ENCODE results near the gene BIN2.
A peak's percentile ranks its signal among the peaks of the same experiment; 100 is the strongest.

BIN2 gene

GRCh38 chr12:51323966-51324895 lies at the start of gene BIN2:
Gene BIN2 (minus strand): TSS chr12:51324174. CDS start chr12:51324102, 72 bp downstream.
- Histone ChIP-seq H3K27ac (ENCODE audit: low read depth, low read length) (peak within 1 kb of the TSS; percentile 63), H3K27me3 (ENCODE audit: control insufficient read depth in 1 of 2, insufficient read depth in 2 of 2, low read length in 2 of 2) (no peaks in the 10 kb centered on the region), H3K36me3 (ENCODE audit: control insufficient read depth in 1 of 2, insufficient read depth in 2 of 2, low read length in 2 of 2) (no peaks in the 10 kb centered on the region), H3K9me3 (ENCODE audit: control insufficient read depth in 1 of 2, low read length in 2 of 2) (no peaks in the 10 kb centered on the region), H3K9ac (ENCODE audit: low read depth in 1 of 2, low read length in 2 of 2) (peak within 1 kb of the TSS; percentile 31 to 58), H3K4me3 (ENCODE audit: low read depth in 1 of 2, low read length in 2 of 2) (peak within 1 kb of the TSS; percentile 60 to 66), H3K4me1 (ENCODE audit: control insufficient read depth in 1 of 2, insufficient read depth in 2 of 2, low read length in 2 of 2) (peaks cover 8 to 16% of the 10 kb centered on the region in 2 donors)

- Histone ChIP-seq H3K27me3 (ENCODE audit: control insufficient read depth in 1 of 2, insufficient read depth in 2 of 2, low read length in 2 of 2) (no peaks in the 10 kb centered on the region), H3K9ac (ENCODE audit: low read depth in 1 of 2, low read length in 2 of 2) (no peak overlapping the region), H3K4me1 (ENCODE audit: control insufficient read depth in 1 of 2, insufficient read depth in 2 of 2, low read length in 2 of 2) (peaks cover 22% of the 10 kb centered on the region in 2 donors), H3K36me3 (ENCODE audit: control insufficient read depth in 1 of 2, insufficient read depth in 2 of 2, low read length in 2 of 2) (peaks cover 8 to 28% of the 10 kb centered on the region in 2 donors), H3K4me3 (ENCODE audit: low read depth in 1 of 2, low read length in 2 of 2) (no peak overlapping the region), H3K27ac (ENCODE audit: low read depth, low read length) (no peak overlapping the region), H3K9me3 (ENCODE audit: control insufficient read depth in 1 of 2, low read length in 2 of 2) (no peaks in the 10 kb centered on the region)
Observed at GRCh38 chr12:51373187-51373586, 49.2 kb upstream of the BIN2 start.

GRCh38 chr12:51372021-51372420 lies 48.0 kb upstream of the BIN2 start:
- no peak overlapping the region for H3K27ac ChIP-seq (ENCODE audit: low read depth, low read length)
- H3K27me3 ChIP-seq (ENCODE audit: control insufficient read depth in 1 of 2, insufficient read depth in 2 of 2, low read length in 2 of 2): no peaks in the 10 kb centered on the region
- no peak overlapping the region for H3K9ac ChIP-seq (ENCODE audit: low read depth in 1 of 2, low read length in 2 of 2)

GRCh38 chr12:51371295-51371953 lies 47.5 kb upstream of the BIN2 start:
- peaks cover 8 to 17% of the 10 kb centered on the region in 2 donors for H3K36me3 ChIP-seq (ENCODE audit: control insufficient read depth in 1 of 2, insufficient read depth in 2 of 2, low read length in 2 of 2)
- no peaks in the 10 kb centered on the region for H3K27me3 ChIP-seq (ENCODE audit: control insufficient read depth in 1 of 2, insufficient read depth in 2 of 2, low read length in 2 of 2)
- H3K4me1 ChIP-seq (ENCODE audit: control insufficient read depth in 1 of 2, insufficient read depth in 2 of 2, low read length in 2 of 2): peaks cover 22% of the 10 kb centered on the region in 2 donors
- no peak overlapping the region for H3K4me3 ChIP-seq (ENCODE audit: low read depth in 1 of 2, low read length in 2 of 2)
- no peak overlapping the region for H3K27ac ChIP-seq (ENCODE audit: low read depth, low read length)
- H3K9ac ChIP-seq (ENCODE audit: low read depth in 1 of 2, low read length in 2 of 2): no peak overlapping the region
- H3K9me3 ChIP-seq (ENCODE audit: control insufficient read depth in 1 of 2, low read length in 2 of 2): no peaks in the 10 kb centered on the region

More at GRCh38 chr12:51372021-51372420, 48.0 kb upstream of the BIN2 start:
- H3K4me3 ChIP-seq (ENCODE audit: low read depth in 1 of 2, low read length in 2 of 2): no peak overlapping the region
- H3K36me3 ChIP-seq (ENCODE audit: control insufficient read depth in 1 of 2, insufficient read depth in 2 of 2, low read length in 2 of 2): peaks cover 8 to 23% of the 10 kb centered on the region in 2 donors
- no peaks in the 10 kb centered on the region for H3K9me3 ChIP-seq (ENCODE audit: control insufficient read depth in 1 of 2, low read length in 2 of 2)
- H3K4me1 ChIP-seq (ENCODE audit: control insufficient read depth in 1 of 2, insufficient read depth in 2 of 2, low read length in 2 of 2): peaks cover 22% of the 10 kb centered on the region in 2 donors

GRCh38 chr12:51370667-51371066 lies 46.7 kb upstream of the BIN2 start:
- Histone ChIP-seq H3K4me1 (ENCODE audit: control insufficient read depth in 1 of 2, insufficient read depth in 2 of 2, low read length in 2 of 2) (peaks cover 22% of the 10 kb centered on the region in 2 donors), H3K4me3 (ENCODE audit: low read depth in 1 of 2, low read length in 2 of 2) (no peak overlapping the region), H3K27me3 (ENCODE audit: control insufficient read depth in 1 of 2, insufficient read depth in 2 of 2, low read length in 2 of 2) (no peaks in the 10 kb centered on the region), H3K9ac (ENCODE audit: low read depth in 1 of 2, low read length in 2 of 2) (no peak overlapping the region), H3K36me3 (ENCODE audit: control insufficient read depth in 1 of 2, insufficient read depth in 2 of 2, low read length in 2 of 2) (peaks cover 8 to 17% of the 10 kb centered on the region in 2 donors), H3K9me3 (ENCODE audit: control insufficient read depth in 1 of 2, low read length in 2 of 2) (no peaks in the 10 kb centered on the region), H3K27ac (ENCODE audit: low read depth, low read length) (no peak overlapping the region)

GRCh38 chr12:51369581-51369980 lies 45.6 kb upstream of the BIN2 start:
- no peaks in the 10 kb centered on the region for H3K27me3 ChIP-seq (ENCODE audit: control insufficient read depth in 1 of 2, insufficient read depth in 2 of 2, low read length in 2 of 2)
- H3K27ac ChIP-seq (ENCODE audit: low read depth, low read length): no peak overlapping the region
- H3K4me1 ChIP-seq (ENCODE audit: control insufficient read depth in 1 of 2, insufficient read depth in 2 of 2, low read length in 2 of 2): peaks cover 22% of the 10 kb centered on the region in 2 donors
- H3K4me3 ChIP-seq (ENCODE audit: low read depth in 1 of 2, low read length in 2 of 2): peak overlapping the region in 1 of 2 donors; percentile 45
- H3K36me3 ChIP-seq (ENCODE audit: control insufficient read depth in 1 of 2, insufficient read depth in 2 of 2, low read length in 2 of 2): peaks cover 6 to 14% of the 10 kb centered on the region in 2 donors
- no peaks in the 10 kb centered on the region for H3K9me3 ChIP-seq (ENCODE audit: control insufficient read depth in 1 of 2, low read length in 2 of 2)
- H3K9ac ChIP-seq (ENCODE audit: low read depth in 1 of 2, low read length in 2 of 2): no peak overlapping the region

GRCh38 chr12:51368640-51369517 lies 44.9 kb upstream of the BIN2 start:
- Histone ChIP-seq H3K36me3 (ENCODE audit: control insufficient read depth in 1 of 2, insufficient read depth in 2 of 2, low read length in 2 of 2) (peaks cover 2 to 13% of the 10 kb centered on the region in 2 donors), H3K4me3 (ENCODE audit: low read depth in 1 of 2, low read length in 2 of 2) (peak overlapping the region; percentile 35 to 45), H3K9ac (ENCODE audit: low read depth in 1 of 2, low read length in 2 of 2) (peak overlapping the region in 1 of 2 donors; percentile 21), H3K4me1 (ENCODE audit: control insufficient read depth in 1 of 2, insufficient read depth in 2 of 2, low read length in 2 of 2) (peaks cover 28 to 29% of the 10 kb centered on the region in 2 donors), H3K27me3 (ENCODE audit: control insufficient read depth in 1 of 2, insufficient read depth in 2 of 2, low read length in 2 of 2) (no peaks in the 10 kb centered on the region), H3K9me3 (ENCODE audit: control insufficient read depth in 1 of 2, low read length in 2 of 2) (no peaks in the 10 kb centered on the region), H3K27ac (ENCODE audit: low read depth, low read length) (peak overlapping the region; percentile 11)

- no peak overlapping the region for H3K9ac ChIP-seq (ENCODE audit: low read depth in 1 of 2, low read length in 2 of 2)
- H3K9me3 ChIP-seq (ENCODE audit: control insufficient read depth in 1 of 2, low read length in 2 of 2): no peaks in the 10 kb centered on the region
- H3K27me3 ChIP-seq (ENCODE audit: control insufficient read depth in 1 of 2, insufficient read depth in 2 of 2, low read length in 2 of 2): no peaks in the 10 kb centered on the region
- peaks cover 0 to 21% of the 10 kb centered on the region in 2 donors for H3K36me3 ChIP-seq (ENCODE audit: control insufficient read depth in 1 of 2, insufficient read depth in 2 of 2, low read length in 2 of 2)
- H3K4me1 ChIP-seq (ENCODE audit: control insufficient read depth in 1 of 2, insufficient read depth in 2 of 2, low read length in 2 of 2): peaks cover 23 to 25% of the 10 kb centered on the region in 2 donors
- H3K4me3 ChIP-seq (ENCODE audit: low read depth in 1 of 2, low read length in 2 of 2): no peak overlapping the region
- H3K27ac ChIP-seq (ENCODE audit: low read depth, low read length): no peak overlapping the region
Observed at GRCh38 chr12:51365276-51365675, 41.3 kb upstream of the BIN2 start.

- no peak overlapping the region for H3K4me3 ChIP-seq (ENCODE audit: low read depth in 1 of 2, low read length in 2 of 2)
- H3K27ac ChIP-seq (ENCODE audit: low read depth, low read length): no peak overlapping the region
- no peaks in the 10 kb centered on the region for H3K27me3 ChIP-seq (ENCODE audit: control insufficient read depth in 1 of 2, insufficient read depth in 2 of 2, low read length in 2 of 2)
- H3K9me3 ChIP-seq (ENCODE audit: control insufficient read depth in 1 of 2, low read length in 2 of 2): no peaks in the 10 kb centered on the region
- no peak overlapping the region for H3K9ac ChIP-seq (ENCODE audit: low read depth in 1 of 2, low read length in 2 of 2)
- H3K36me3 ChIP-seq (ENCODE audit: control insufficient read depth in 1 of 2, insufficient read depth in 2 of 2, low read length in 2 of 2): peaks cover 5 to 31% of the 10 kb centered on the region in 2 donors
- H3K4me1 ChIP-seq (ENCODE audit: control insufficient read depth in 1 of 2, insufficient read depth in 2 of 2, low read length in 2 of 2): peaks cover 14 to 15% of the 10 kb centered on the region in 2 donors
Observed at GRCh38 chr12:51364001-51364400, 40.0 kb upstream of the BIN2 start.
